HepG2 (cell line): ENCODE data around the gene TRPT1. TPM values are rescaled to one million over a fixed set of nuclear protein-coding genes. Genes with fewer than 3 reads are reported as not detected.

Experiments used
- DNMT1 ChIP-seq: sonication (generic); formaldehyde crosslinking; IDR thresholded peaks from 2 replicates; pipeline ENCODE4 v1.5.1; 2020; ENCODE audit warnings: mild to moderate bottlenecking, missing genetic modification reagents
- DNMT3B ChIP-seq: conservative IDR thresholded peaks from 2 replicates; pipeline ENCODE4 v1.6.1; 2016; ENCODE audit warnings: missing biosample characterization, control low read depth
- FOXK1 ChIP-seq: sonication (generic); formaldehyde crosslinking; IDR thresholded peaks from 2 replicates; pipeline ENCODE4 v1.4.0; 2020; ENCODE audit warnings: low read depth, missing genetic modification reagents, borderline replicate concordance
- HNRNPH1 ChIP-seq: fragments of 200-400 bp; formaldehyde crosslinking; optimal IDR thresholded peaks from 2 replicates; pipeline ENCODE3; 2017; ENCODE audit warnings: mild to moderate bottlenecking, low read depth, low read length
- KDM1A ChIP-seq: IDR thresholded peaks from 2 replicates; pipeline ENCODE4 v1.6.1; 2016; ENCODE audit warnings: missing compliant biosample characterization
- MED8 ChIP-seq: sonication (generic); formaldehyde crosslinking; IDR thresholded peaks from 2 replicates; pipeline ENCODE4 v1.8.1; 2023; ENCODE audit warnings: mild to moderate bottlenecking, missing genetic modification reagents; ENCODE audit not compliant: insufficient replicate concordance
- MYC ChIP-seq: sonication (generic); formaldehyde crosslinking; IDR thresholded peaks from 2 replicates; pipeline ENCODE4 v1.9.0; 2021; ENCODE audit warnings: missing genetic modification reagents, borderline replicate concordance
- NFRKB ChIP-seq: fragments of 450-650 bp; IDR thresholded peaks from 2 replicates; pipeline ENCODE4 v1.6.1; 2017
- NKX3-1 ChIP-seq: sonication (generic); formaldehyde crosslinking; IDR thresholded peaks from 2 replicates; pipeline ENCODE4 v1.5.0; 2020; ENCODE audit warnings: missing genetic modification reagents
- PRMT3 ChIP-seq: sonication (generic); formaldehyde crosslinking; IDR thresholded peaks from 2 replicates; pipeline ENCODE4 v1.8.1; 2022; ENCODE audit warnings: low read depth, mild to moderate bottlenecking, moderate library complexity, missing genetic modification reagents, borderline replicate concordance
- PRPF4 ChIP-seq: fragments of 200-400 bp; formaldehyde crosslinking; IDR thresholded peaks from 2 replicates; pipeline ENCODE4 v1.6.1; 2016; ENCODE audit warnings: low read length, low read depth; ENCODE audit not compliant: poor library complexity, severe bottlenecking
- RFX1 ChIP-seq: fragments of 450-650 bp; IDR thresholded peaks from 2 replicates; pipeline ENCODE4 v1.6.1; 2017
- SETDB1 ChIP-seq: sonication (generic); formaldehyde crosslinking; IDR thresholded peaks from 2 replicates; pipeline ENCODE4 v1.5.1; 2020; ENCODE audit warnings: missing genetic modification reagents, mild to moderate bottlenecking, borderline replicate concordance
- TOE1 ChIP-seq: sonication (generic); formaldehyde crosslinking; IDR thresholded peaks from 2 replicates; pipeline ENCODE4 v1.4.0; 2020; ENCODE audit warnings: mild to moderate bottlenecking, missing genetic modification reagents
- ZBTB42 ChIP-seq: sonication (generic); formaldehyde crosslinking; IDR thresholded peaks from 2 replicates; pipeline ENCODE4 v1.5.0; 2020; ENCODE audit warnings: mild to moderate bottlenecking, missing genetic modification reagents
- ZC3H4 ChIP-seq: sonication (generic); formaldehyde crosslinking; IDR thresholded peaks from 2 replicates; pipeline ENCODE4 v1.4.0; 2020; ENCODE audit warnings: missing genetic modification reagents, borderline replicate concordance
- ZFP36L2 ChIP-seq: sonication (generic); formaldehyde crosslinking; IDR thresholded peaks from 2 replicates; pipeline ENCODE4 v1.4.0; 2020; ENCODE audit warnings: missing genetic modification reagents
- ZNF101 ChIP-seq: sonication (generic); formaldehyde crosslinking; IDR thresholded peaks from 2 replicates; pipeline ENCODE4 v1.4.0; 2020; ENCODE audit warnings: mild to moderate bottlenecking, low read depth, missing genetic modification reagents, borderline replicate concordance
- ZNF121 ChIP-seq: sonication (generic); formaldehyde crosslinking; IDR thresholded peaks from 2 replicates; pipeline ENCODE4 v1.5.0; 2020; ENCODE audit warnings: mild to moderate bottlenecking, missing genetic modification reagents
- ZNF260 ChIP-seq: sonication (generic); formaldehyde crosslinking; IDR thresholded peaks from 2 replicates; pipeline ENCODE4 v1.4.0; 2020; ENCODE audit warnings: missing genetic modification reagents, low read depth, mild to moderate bottlenecking, borderline replicate concordance
- ZNF33A ChIP-seq: sonication (generic); formaldehyde crosslinking; IDR thresholded peaks from 2 replicates; pipeline ENCODE4 v1.5.1; 2020; ENCODE audit warnings: missing genetic modification reagents, mild to moderate bottlenecking, moderate library complexity, borderline replicate concordance
- ZNF672 ChIP-seq: sonication (generic); formaldehyde crosslinking; IDR thresholded peaks from 2 replicates; pipeline ENCODE4 v1.8.1; 2022; ENCODE audit warnings: missing genetic modification reagents
- ZNF674 ChIP-seq: sonication (generic); formaldehyde crosslinking; IDR thresholded peaks from 2 replicates; pipeline ENCODE4 v1.5.0; 2020; ENCODE audit warnings: low read depth, mild to moderate bottlenecking, missing genetic modification reagents
- polyA plus RNA-seq, 8 experiments: library from polyadenylated mRNA; depleted of rRNA in 3 of 8; stranded (reverse) in 7 of 8; unstranded in 1 of 8; fragments of >200 nt; fragmentation: Illumina TruSeq in 4 of 8; extraction: Trizol in 4 of 8; gene quantifications; 2 replicates each; pipeline versions ENCODE4 v1.2.1 to v1.2.3, GENCODE V29; 2011 to 2016; ENCODE audit warnings: low read depth in 4 of 8, missing spikeins in 1 of 8, mixed read lengths in 1 of 8; ENCODE audit not compliant: insufficient read depth in 1 of 8
- total RNA-seq, 5 experiments: library from RNA; depleted of rRNA; stranded (reverse); fragments of >200 nt; fragmentation: Illumina TruSeq; extraction: Trizol; gene quantifications; 2 replicates each; pipeline ENCODE4 v1.2.3, GENCODE V29; 2016; ENCODE audit warnings: low read depth in 1 of 5
- TF ChIP-seq, protein P1 (sequence below): sonication (generic); formaldehyde crosslinking; IDR thresholded peaks from one replicate; pipeline ENCODE4 v1.5.1; 2020; ENCODE audit warnings: mild to moderate bottlenecking, missing genetic modification reagents; ENCODE audit errors: not compliant biosample characterization

TRPT1 gene
- total and polyA plus RNA-seq, 2 of the 13 experiments (the other 11 are each of a cell fraction or from before 2014, with no cell fraction given) = 24.8 to 40.7 TPM

DNA sequence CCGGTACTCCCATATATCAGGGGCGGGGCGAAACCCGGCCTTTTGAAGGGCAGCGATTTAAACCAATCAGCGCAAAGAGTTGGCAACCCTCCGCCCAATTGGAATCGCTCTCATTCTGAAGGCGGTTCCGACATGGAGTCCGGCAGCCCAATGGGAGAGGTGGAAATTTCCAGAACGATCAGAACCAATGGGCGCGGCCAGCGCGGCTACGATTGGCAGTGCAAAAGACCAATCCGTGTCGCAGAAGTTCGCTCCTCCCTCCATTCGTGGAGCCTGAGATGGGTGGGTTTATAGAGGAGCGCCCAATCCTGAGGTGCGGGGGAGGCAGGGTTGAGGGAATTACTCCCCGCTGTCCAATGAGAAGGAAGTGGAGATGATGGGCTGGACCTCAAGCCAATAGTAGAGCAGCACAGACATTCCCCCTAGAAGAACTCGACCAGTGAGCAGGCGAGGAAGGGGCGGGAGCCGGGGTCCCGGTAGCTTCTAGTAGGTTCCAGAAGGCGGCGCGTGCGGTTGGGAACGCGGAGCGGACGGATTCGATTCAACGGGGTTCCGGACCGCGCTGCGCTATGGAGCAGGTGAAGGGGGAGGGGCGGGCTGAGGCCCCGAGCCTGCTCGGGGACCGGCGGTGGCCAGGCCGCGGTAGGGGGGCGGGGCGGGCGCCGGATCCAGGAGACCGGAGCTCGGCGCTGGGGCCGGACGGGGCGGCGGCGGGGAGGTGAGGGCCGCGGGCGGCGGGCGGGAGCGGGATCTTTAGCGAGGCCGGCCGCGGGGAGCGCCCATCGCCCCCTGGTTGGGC, 40.1 kb downstream of the TRPT1 start, which contains the start of gene STIP1 (continued):
- 0 out of 2 replicates have a peak, but pooled peaks have one; percentile 43 for TF ChIP-seq NKX3-1 (CRISPR knock-in tag)
- TF ChIP-seq ZNF260 (CRISPR knock-in tag) = no peak
- TF ChIP-seq MED8 (CRISPR knock-in tag) = no peak
- TF ChIP-seq ZFP36L2 (CRISPR knock-in tag) = no peak
- TF ChIP-seq MYC (CRISPR knock-in tag) = peak; percentile 51; the same call in 1 of the 2 replicates
- no peak for TF ChIP-seq DNMT3B
- TF ChIP-seq ZNF672 = no peak
- no peak for TF ChIP-seq ZNF33A
- no peak for TF ChIP-seq KDM1A (CRISPR knock-in tag)
- peak; percentile 30; the same call in 1 of the 2 replicates for TF ChIP-seq FOXK1
- TF ChIP-seq PRMT3 (CRISPR knock-in tag) = no peak
- no peak for TF ChIP-seq PRPF4
- no peak for TF ChIP-seq ZNF121 (CRISPR knock-in tag)
- TF ChIP-seq ZBTB42 (CRISPR knock-in tag) = no peak
- TF ChIP-seq TOE1 (CRISPR knock-in tag) = no peak
- TF ChIP-seq HNRNPH1 = no peak
- no peak for TF ChIP-seq ZC3H4 (CRISPR knock-in tag)
- TF ChIP-seq NFRKB = no peak
- TF ChIP-seq DNMT1 (CRISPR knock-in tag) = no peak
- no peak for TF ChIP-seq SETDB1 (CRISPR knock-in tag)
- TF ChIP-seq ZNF101 (CRISPR knock-in tag) = no peak
- no peak for TF ChIP-seq ZNF674 (CRISPR knock-in tag)
- no peak for TF ChIP-seq RFX1
- TF ChIP-seq, protein P1, sequence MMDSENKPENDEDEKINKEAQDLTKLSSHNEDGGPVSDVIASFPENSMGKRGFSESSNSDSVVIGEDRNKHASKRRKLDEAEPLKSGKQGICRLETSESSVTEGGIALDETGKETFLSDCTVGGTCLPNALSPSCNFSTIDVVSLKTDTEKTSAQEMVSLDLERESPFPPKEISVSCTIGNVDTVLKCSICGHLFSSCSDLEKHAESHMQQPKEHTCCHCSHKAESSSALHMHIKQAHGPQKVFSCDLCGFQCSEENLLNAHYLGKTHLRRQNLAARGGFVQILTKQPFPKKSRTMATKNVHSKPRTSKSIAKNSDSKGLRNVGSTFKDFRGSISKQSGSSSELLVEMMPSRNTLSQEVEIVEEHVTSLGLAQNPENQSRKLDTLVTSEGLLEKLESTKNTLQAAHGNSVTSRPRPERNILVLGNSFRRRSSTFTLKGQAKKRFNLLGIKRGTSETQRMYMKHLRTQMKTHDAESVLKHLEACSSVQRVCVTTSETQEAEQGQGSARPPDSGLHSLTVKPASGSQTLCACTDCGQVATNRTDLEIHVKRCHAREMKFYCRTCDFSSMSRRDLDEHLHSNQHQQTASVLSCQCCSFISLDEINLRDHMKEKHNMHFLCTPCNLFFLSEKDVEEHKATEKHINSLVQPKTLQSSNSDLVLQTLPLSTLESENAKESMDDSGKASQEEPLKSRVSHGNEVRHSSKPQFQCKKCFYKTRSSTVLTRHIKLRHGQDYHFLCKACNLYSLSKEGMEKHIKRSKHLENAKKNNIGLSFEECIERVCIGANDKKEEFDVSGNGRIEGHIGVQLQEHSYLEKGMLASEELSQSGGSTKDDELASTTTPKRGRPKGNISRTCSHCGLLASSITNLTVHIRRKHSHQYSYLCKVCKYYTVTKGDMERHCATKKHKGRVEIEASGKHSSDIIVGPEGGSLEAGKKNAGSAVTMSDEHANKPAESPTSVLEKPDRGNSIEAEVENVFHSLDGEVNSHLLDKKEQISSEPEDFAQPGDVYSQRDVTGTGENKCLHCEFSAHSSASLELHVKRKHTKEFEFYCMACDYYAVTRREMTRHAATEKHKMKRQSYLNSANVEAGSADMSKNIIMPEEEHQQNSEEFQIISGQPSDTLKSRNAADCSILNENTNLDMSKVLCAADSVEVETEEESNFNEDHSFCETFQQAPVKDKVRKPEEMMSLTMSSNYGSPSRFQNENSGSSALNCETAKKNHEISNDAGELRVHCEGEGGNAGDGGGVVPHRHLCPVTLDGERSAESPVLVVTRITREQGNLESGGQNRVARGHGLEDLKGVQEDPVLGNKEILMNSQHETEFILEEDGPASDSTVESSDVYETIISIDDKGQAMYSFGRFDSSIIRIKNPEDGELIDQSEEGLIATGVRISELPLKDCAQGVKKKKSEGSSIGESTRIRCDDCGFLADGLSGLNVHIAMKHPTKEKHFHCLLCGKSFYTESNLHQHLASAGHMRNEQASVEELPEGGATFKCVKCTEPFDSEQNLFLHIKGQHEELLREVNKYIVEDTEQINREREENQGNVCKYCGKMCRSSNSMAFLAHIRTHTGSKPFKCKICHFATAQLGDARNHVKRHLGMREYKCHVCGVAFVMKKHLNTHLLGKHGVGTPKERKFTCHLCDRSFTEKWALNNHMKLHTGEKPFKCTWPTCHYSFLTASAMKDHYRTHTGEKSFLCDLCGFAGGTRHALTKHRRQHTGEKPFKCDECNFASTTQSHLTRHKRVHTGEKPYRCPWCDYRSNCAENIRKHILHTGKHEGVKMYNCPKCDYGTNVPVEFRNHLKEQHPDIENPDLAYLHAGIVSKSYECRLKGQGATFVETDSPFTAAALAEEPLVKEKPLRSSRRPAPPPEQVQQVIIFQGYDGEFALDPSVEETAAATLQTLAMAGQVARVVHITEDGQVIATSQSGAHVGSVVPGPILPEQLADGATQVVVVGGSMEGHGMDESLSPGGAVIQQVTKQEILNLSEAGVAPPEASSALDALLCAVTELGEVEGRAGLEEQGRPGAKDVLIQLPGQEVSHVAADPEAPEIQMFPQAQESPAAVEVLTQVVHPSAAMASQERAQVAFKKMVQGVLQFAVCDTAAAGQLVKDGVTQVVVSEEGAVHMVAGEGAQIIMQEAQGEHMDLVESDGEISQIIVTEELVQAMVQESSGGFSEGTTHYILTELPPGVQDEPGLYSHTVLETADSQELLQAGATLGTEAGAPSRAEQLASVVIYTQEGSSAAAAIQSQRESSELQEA = no peak
